AG09319 (cell line): ENCODE results near the gene ACIN1.

Source experiments
- DNase-seq: peaks from one replicate; pipeline ENCODE4 v3.0.0-alpha.2; 2010; ENCODE audit warnings: low read depth; ENCODE audit errors: extremely low read depth
- TF ChIP-seq, protein P1 (sequence below): IDR thresholded peaks from 2 replicates; pipeline ENCODE4 v1.5.1; 2011; ENCODE audit warnings: low read depth, mild to moderate bottlenecking, inconsistent platforms, low read length, moderate library complexity

Gene ACIN1

DNA sequence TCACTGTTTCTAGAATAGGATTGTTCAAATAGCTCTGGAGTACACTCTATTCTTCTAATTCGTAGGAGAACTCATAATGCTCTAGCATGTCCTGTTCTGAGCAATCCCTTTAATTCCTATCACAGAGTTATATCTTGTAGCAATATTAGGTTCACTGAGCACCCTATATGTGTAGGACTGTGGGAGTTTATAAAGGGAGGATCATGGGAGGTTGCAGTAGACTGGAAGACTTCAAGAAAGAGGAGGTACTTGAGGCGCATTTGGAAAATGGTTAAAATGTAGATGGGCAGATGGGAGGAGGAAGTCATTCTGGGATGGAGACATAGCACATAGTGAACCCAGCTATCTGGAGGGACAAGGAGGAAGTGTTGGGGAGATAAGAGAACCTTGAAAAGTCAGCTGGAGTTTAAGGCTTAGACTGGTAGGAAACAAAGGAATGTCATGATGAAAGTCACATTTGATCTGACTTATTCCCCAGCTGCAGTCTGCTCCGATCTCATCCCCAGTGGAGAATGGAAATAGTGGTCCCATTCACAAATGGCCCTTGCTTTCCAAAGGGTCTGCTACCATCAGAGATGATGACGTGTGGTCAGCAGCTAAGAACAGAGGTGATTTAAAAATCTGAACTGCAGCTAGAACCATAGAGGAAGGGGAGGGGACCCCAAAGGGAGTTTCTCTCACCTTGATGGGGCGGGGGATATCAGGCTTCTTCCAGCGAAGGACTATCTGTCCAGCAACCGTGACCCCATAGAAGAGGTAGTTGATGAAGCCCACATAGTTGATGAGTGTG lies 34.2 kb upstream of the ACIN1 start:
- DNase-seq = no peak
- TF ChIP-seq, protein P1, sequence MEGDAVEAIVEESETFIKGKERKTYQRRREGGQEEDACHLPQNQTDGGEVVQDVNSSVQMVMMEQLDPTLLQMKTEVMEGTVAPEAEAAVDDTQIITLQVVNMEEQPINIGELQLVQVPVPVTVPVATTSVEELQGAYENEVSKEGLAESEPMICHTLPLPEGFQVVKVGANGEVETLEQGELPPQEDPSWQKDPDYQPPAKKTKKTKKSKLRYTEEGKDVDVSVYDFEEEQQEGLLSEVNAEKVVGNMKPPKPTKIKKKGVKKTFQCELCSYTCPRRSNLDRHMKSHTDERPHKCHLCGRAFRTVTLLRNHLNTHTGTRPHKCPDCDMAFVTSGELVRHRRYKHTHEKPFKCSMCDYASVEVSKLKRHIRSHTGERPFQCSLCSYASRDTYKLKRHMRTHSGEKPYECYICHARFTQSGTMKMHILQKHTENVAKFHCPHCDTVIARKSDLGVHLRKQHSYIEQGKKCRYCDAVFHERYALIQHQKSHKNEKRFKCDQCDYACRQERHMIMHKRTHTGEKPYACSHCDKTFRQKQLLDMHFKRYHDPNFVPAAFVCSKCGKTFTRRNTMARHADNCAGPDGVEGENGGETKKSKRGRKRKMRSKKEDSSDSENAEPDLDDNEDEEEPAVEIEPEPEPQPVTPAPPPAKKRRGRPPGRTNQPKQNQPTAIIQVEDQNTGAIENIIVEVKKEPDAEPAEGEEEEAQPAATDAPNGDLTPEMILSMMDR = no peak

DNA sequence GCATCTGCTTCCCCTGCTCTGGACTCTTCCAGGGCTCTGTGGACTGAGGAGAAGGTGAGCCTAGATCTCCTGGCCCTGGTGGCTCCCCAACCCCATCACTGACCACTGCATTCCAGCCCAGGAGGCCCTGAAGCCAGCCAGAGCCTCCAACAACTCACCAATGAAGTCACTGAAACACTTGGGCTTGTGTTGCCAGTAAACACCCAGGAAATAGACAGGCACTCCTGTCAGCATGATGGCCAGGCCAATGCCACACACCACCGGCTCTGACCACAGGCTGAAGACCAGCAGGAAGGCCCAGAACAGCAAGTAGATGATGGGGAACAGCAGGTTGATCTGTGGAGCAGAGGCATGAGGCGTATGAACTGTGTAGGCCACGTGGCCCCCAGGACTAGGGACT lies 32.9 kb upstream of the ACIN1 start:
- TF ChIP-seq, protein P1 = no peak
- DNase-seq = no peak

DNA sequence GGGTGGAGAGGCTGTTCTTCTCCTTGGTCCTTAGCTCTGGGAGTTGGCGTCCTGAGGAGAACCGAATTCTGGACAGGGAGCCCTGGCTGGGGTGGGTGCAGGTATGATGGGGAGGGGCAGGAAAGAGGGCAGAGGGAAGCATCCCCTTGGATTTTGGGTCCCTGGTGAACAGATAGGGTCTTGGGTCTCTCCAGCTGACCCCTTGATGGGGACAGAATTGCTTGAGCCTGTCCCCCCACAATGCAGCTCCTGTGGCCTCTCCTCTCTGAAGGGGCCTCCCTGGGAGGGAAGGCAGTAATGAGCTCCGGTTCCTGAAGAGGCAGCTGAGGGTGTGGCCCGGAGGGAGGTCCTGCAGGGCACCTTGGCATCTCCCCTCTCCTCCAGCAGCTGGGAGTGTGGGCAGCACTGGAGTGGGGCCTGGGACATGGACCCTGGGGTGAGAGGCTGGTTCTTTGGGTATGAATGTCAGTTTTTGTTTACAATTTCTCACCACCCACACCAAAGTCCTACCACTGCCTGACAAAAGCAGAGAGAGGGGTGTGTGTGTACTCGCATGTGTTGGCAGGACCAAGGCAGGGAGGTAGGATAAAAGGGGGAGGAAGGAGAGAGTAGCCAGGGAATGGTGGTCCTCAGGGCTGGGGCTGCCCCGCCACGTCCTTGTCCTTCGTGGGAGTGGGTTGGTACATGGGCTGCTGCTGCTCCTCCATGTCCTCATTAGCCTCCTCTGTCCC lies 31.8 kb upstream of the ACIN1 start:
- DNase-seq = no peak
- TF ChIP-seq, protein P1 = no peak

DNA sequence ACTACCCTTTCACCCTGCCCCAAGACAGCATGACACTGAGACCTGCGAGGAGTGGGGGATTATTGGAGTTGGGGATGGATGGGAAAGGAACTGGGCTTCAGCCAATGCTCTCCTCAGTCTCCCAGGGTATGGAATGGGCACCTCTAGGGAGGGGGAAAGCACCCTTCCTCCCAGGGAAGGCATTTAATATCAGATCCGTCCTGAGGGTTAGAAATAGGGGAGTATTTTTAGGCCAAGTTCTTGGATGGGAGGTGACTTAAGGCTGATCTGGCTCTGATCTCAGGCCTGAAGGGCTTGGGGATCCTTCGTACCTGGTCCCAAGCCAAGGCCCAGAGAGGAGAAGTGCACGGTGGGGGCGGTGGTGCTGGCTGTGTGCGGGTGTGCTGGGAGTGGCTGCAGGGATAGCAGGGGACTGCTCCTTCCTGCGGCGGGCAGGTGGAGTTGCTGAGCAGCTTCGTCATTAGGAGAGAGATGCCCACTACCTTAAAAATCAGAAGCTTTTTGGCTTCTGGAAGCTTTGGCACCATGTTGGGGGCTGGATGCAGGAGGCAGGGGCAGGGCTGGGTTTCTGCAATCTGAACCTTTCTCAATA lies 31.1 kb upstream of the ACIN1 start:
- TF ChIP-seq, protein P1 = no peak
- DNase-seq = no peak

DNA sequence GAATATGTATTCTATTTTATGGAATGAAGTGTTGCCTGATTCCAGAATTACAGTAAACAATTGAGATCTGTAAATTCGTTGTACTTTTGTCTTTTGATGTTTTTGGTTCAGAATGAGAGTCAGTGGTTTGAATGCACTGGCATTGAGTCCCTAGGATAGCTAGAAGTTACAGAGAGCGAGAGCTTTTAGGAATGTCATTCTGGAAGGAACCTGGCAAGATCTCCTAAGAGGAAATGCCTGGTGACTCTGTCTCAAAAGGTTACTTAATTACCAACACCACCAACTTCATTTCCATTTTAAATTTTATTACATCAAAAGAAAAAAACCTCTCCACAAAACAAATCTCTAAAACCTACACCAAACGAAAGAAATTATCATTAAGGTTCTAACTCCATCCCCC lies 30.1 kb upstream of the ACIN1 start:
- DNase-seq = no peak
- TF ChIP-seq, protein P1 = no peak

DNA sequence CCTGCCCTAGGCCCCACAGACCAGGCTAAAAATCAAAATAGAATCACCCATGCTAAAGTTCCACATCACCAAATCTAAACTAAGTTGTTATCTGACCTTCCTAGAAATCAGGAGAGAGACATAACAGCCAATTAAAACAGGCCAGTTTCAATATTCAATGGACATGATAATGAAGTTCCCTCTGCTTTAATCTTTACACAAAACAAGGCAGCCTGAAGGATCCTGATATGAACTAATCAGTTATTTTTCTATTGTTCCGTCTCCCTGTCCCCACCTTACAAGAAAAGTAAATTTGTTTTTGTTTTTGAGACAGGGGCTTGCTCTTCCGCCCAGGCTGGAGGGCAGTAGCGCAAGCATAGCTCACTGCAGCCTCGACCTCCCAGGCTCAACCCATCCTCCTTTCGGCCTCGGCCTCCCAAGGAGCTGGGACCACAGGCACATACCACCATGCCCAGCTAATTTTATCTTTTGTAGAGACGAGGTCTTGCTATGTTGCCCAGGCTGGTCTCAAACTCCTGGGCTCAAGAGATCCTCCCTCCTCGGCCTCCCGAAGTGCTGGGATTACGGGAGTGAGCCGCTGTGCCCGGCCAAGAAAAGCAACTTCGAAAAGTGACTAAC lies 29.5 kb upstream of the ACIN1 start:
- no peak for DNase-seq
- TF ChIP-seq, protein P1 = no peak
